NCI-H345 (cell line): ENCODE measurements around the gene SH3RF1.

Experiments
- DNase-seq: peaks from one replicate; lab custom pipeline; 2025; lab: John Stamatoyannopoulos, UW

The SH3RF1 gene

GRCh38 chr4:169133932-169134331, 136.8 kb downstream of the SH3RF1 start:
- DNase-seq, result peak; percentile 26

GRCh38 chr4:169132561-169133305, 138.0 kb downstream of the SH3RF1 start:
- no peak for DNase-seq

GRCh38 chr4:169131556-169132208, 139.1 kb downstream of the SH3RF1 start:
- no peak for DNase-seq

- no peak for DNase-seq
Measured at GRCh38 chr4:169128902-169129301, 141.9 kb downstream of the SH3RF1 start.

GRCh38 chr4:169127314-169127713, 143.4 kb downstream of the SH3RF1 start:
- no peak for DNase-seq

GRCh38 chr4:169124661-169125060, 146.1 kb downstream of the SH3RF1 start:
- no peak for DNase-seq

- no peak for DNase-seq
Measured at GRCh38 chr4:169122422-169122821, 148.3 kb downstream of the SH3RF1 start.

GRCh38 chr4:169121861-169122382, 148.8 kb downstream of the SH3RF1 start:
- DNase-seq, result no peak

GRCh38 chr4:169120624-169121023, 150.1 kb downstream of the SH3RF1 start:
- no peak for DNase-seq

GRCh38 chr4:169119536-169119935, 151.2 kb downstream of the SH3RF1 start:
- no peak for DNase-seq

GRCh38 chr4:169117591-169118081, 153.1 kb downstream of the SH3RF1 start:
- DNase-seq, result no peak

GRCh38 chr4:169116270-169116901, 154.4 kb downstream of the SH3RF1 start:
- DNase-seq, result no peak

GRCh38 chr4:169115897-169116254, 154.9 kb downstream of the SH3RF1 start:
- no peak for DNase-seq

- DNase-seq, result no peak
Measured at GRCh38 chr4:169115144-169115896, 155.4 kb downstream of the SH3RF1 start.

GRCh38 chr4:169114341-169114974, 156.3 kb downstream of the SH3RF1 start:
- no peak for DNase-seq

- no peak for DNase-seq
Measured at GRCh38 chr4:169110633-169111032, 160.1 kb downstream of the SH3RF1 start.

- no peak for DNase-seq
Measured at GRCh38 chr4:169109035-169109675, 161.6 kb downstream of the SH3RF1 start.

- DNase-seq, result no peak
Measured at GRCh38 chr4:169108303-169108702, 162.5 kb downstream of the SH3RF1 start.

GRCh38 chr4:169107528-169107927, 163.2 kb downstream of the SH3RF1 start:
- DNase-seq, result no peak

GRCh38 chr4:169106696-169107229, 164.0 kb downstream of the SH3RF1 start:
- DNase-seq, result no peak

- DNase-seq, result no peak
Measured at GRCh38 chr4:169105620-169106019, 165.1 kb downstream of the SH3RF1 start.
